Nucleus accumbens (tissue), 56 donors: Measurements from ENCODE around the gene SH3BP5.
A peak's percentile ranks its signal among the peaks of the same experiment; 100 is the strongest.
"Not testable (repeated sequence)": the region's sequence is repeated elsewhere in the genome, so short reads cannot be mapped to it uniquely, and the experiment has no call there.

Experiments used
- DNase-seq, 56 donors: peaks; one replicate each; lab custom pipeline; 2025; lab: John Stamatoyannopoulos, UW

SH3BP5 gene

GRCh38 chr3:15332405-15333098, at the start of gene SH3BP5:
Gene SH3BP5, minus strand, starts transcription at chr3:15332586. Its CDS starts 178 bp downstream, at chr3:15332408.
- DNase-seq = peak in 49 of 56 donors; percentile 23 to 81 (median 63)

- no peak for DNase-seq
Observed at GRCh38 chr3:15380980-15381890, 48.8 kb upstream of the SH3BP5 start.

GRCh38 chr3:15377961-15378791, 45.8 kb upstream of the SH3BP5 start:
- peak; percentile 18 to 97 (median 88) for DNase-seq

GRCh38 chr3:15375461-15376000, 43.1 kb upstream of the SH3BP5 start:
- no peak for DNase-seq

- no peak for DNase-seq
Observed at GRCh38 chr3:15372918-15373317, 40.5 kb upstream of the SH3BP5 start.

- DNase-seq = no peak
Observed at GRCh38 chr3:15368561-15369135, 36.3 kb upstream of the SH3BP5 start.

- DNase-seq = no peak
Observed at GRCh38 chr3:15367059-15367458, 34.7 kb upstream of the SH3BP5 start.

- not testable (repeated sequence) for DNase-seq
Observed at GRCh38 chr3:15364078-15364477, 31.7 kb upstream of the SH3BP5 start.

- DNase-seq = no peak
Observed at GRCh38 chr3:15361494-15362214, 29.3 kb upstream of the SH3BP5 start.

- DNase-seq = no peak
Observed at GRCh38 chr3:15360788-15361493, 28.6 kb upstream of the SH3BP5 start.

GRCh38 chr3:15359677-15360397, 27.5 kb upstream of the SH3BP5 start:
- no peak for DNase-seq

GRCh38 chr3:15356651-15357061, 24.3 kb upstream of the SH3BP5 start:
- not testable (repeated sequence) for DNase-seq

GRCh38 chr3:15356176-15356575, 23.8 kb upstream of the SH3BP5 start:
- no peak for DNase-seq

- DNase-seq = no peak
Observed at GRCh38 chr3:15355086-15355485, 22.7 kb upstream of the SH3BP5 start.

GRCh38 chr3:15354485-15354884, 22.1 kb upstream of the SH3BP5 start:
- DNase-seq = no peak

GRCh38 chr3:15350141-15350540, 17.8 kb upstream of the SH3BP5 start:
- DNase-seq = no peak

GRCh38 chr3:15349438-15349837, 17.1 kb upstream of the SH3BP5 start:
- not testable (repeated sequence) for DNase-seq

- no peak for DNase-seq
Observed at GRCh38 chr3:15348246-15348645, 15.9 kb upstream of the SH3BP5 start.
